DOHH2 (cell line): Measurements from ENCODE around the gene CCBE1.
"Not testable (repeated sequence)": the region's sequence is repeated elsewhere in the genome, so short reads cannot be mapped to it uniquely, and the experiment has no call there.

Experiments
- H3F3A ChIP-seq: fragments of 200-600 bp; sonication (generic), shearing (Covaris generic); 2 replicates; pipeline ENCODE4 v1.6.0; 2016; ENCODE audit warnings: antibody characterized with exemption, mild to moderate bottlenecking; ENCODE audit not compliant: control insufficient read depth, insufficient read depth
- H3K27ac ChIP-seq: fragments of 200-600 bp; sonication (generic); 2 replicates; pipeline ENCODE4 v1.5.1; 2014; ENCODE audit warnings: low read depth, mild to moderate bottlenecking, low read length, moderate library complexity
- H3K27me3 ChIP-seq: fragments of 200-600 bp; sonication (generic); 2 replicates; pipeline ENCODE4 v1.6.1; 2014; ENCODE audit warnings: mild to moderate bottlenecking, low read length, mixed read lengths; ENCODE audit not compliant: control insufficient read depth
- H3K36me3 ChIP-seq: fragments of 200-600 bp; sonication (generic); 2 replicates; pipeline ENCODE4 v1.6.1; 2014; ENCODE audit warnings: mild to moderate bottlenecking, low read length, moderate library complexity, mixed read lengths; ENCODE audit not compliant: control insufficient read depth
- H3K4me1 ChIP-seq: fragments of 200-600 bp; sonication (generic); 2 replicates; pipeline ENCODE4 v1.6.1; 2014; ENCODE audit warnings: mild to moderate bottlenecking, low read length, mixed read lengths; ENCODE audit not compliant: control insufficient read depth
- H3K4me2 ChIP-seq: fragments of 200-600 bp; sonication (generic); 2 replicates; pipeline ENCODE4 v1.6.0; 2014; ENCODE audit warnings: mild to moderate bottlenecking, low read length, moderate library complexity
- H3K4me3 ChIP-seq: fragments of 200-600 bp; sonication (generic); 2 replicates; pipeline ENCODE4 v1.5.1; 2014; ENCODE audit warnings: mild to moderate bottlenecking, low read length, mixed read lengths
- H3K79me2 ChIP-seq: fragments of 200-600 bp; sonication (generic); 2 replicates; pipeline ENCODE4 v1.6.1; 2014; ENCODE audit warnings: mild to moderate bottlenecking, low read length, mixed read lengths; ENCODE audit not compliant: control insufficient read depth
- H3K9me2 ChIP-seq: fragments of 200-600 bp; sonication (generic); replicated peaks from 2 replicates; pipeline ENCODE4 v1.6.1; 2014; ENCODE audit warnings: mild to moderate bottlenecking, low read length, mixed read lengths; ENCODE audit not compliant: control insufficient read depth
- H3K9me3 ChIP-seq: fragments of 200-600 bp; sonication (generic); 2 replicates; pipeline ENCODE4 v1.6.1; 2014; ENCODE audit warnings: antibody characterized with exemption, low read length, mixed read lengths; ENCODE audit not compliant: control insufficient read depth, insufficient read depth
- H4K20me1 ChIP-seq: fragments of 200-600 bp; sonication (generic); 2 replicates; pipeline ENCODE4 v1.6.0; 2014; ENCODE audit warnings: low read depth, mild to moderate bottlenecking, antibody characterized with exemption, low read length, moderate library complexity; ENCODE audit not compliant: control insufficient read depth, insufficient read depth
- CTCF ChIP-seq: fragments of 200-600 bp; sonication (generic); IDR thresholded peaks from one replicate; pipeline ENCODE4 v1.5.1; 2014; ENCODE audit warnings: antibody characterized with exemption, mild to moderate bottlenecking, low read depth, low read length; ENCODE audit not compliant: poor library complexity, severe bottlenecking
- EZH2phosphoT487 ChIP-seq: fragments of 200-600 bp; sonication (generic); IDR thresholded peaks from 2 replicates; pipeline ENCODE4 v1.6.1; 2017; ENCODE audit warnings: borderline replicate concordance, mild to moderate bottlenecking, antibody characterized with exemption, low read length, moderate library complexity, mixed read lengths

The CCBE1 gene

GRCh38 chr18:59518705-59519104, 178.5 kb downstream of the CCBE1 start:
- TF ChIP-seq EZH2phosphoT487: no peak
- TF ChIP-seq CTCF: no peak
- H3K27me3 ChIP-seq: no peaks in the 10 kb centered on the region
- no peaks in the 10 kb centered on the region for H3K4me1 ChIP-seq
- no peaks in the 10 kb centered on the region for H3K79me2 ChIP-seq
- no peaks in the 10 kb centered on the region for H4K20me1 ChIP-seq
- H3K27ac ChIP-seq: no peak overlapping the region
- H3K4me2 ChIP-seq: no peak overlapping the region
- no peaks in the 10 kb centered on the region for H3K9me3 ChIP-seq
- no peaks in the 10 kb centered on the region for H3K9me2 ChIP-seq
- H3F3A ChIP-seq: no peaks in the 10 kb centered on the region
- no peak overlapping the region for H3K4me3 ChIP-seq
- H3K36me3 ChIP-seq: no peaks in the 10 kb centered on the region

GRCh38 chr18:59517446-59518165, 179.6 kb downstream of the CCBE1 start:
- H3K4me2 ChIP-seq: no peak overlapping the region
- no peaks in the 10 kb centered on the region for H4K20me1 ChIP-seq

GRCh38 chr18:59516356-59517155, 180.7 kb downstream of the CCBE1 start:
- no peaks in the 10 kb centered on the region for H3K9me2 ChIP-seq
- no peaks in the 10 kb centered on the region for H3K36me3 ChIP-seq
- no peaks in the 10 kb centered on the region for H3K9me3 ChIP-seq
- no peaks in the 10 kb centered on the region for H3K27me3 ChIP-seq
- TF ChIP-seq EZH2phosphoT487 (no peak), CTCF (no peak)
- no peaks in the 10 kb centered on the region for H4K20me1 ChIP-seq
- H3K79me2 ChIP-seq: no peaks in the 10 kb centered on the region
- H3K4me3 ChIP-seq: no peak overlapping the region
- H3K27ac ChIP-seq: no peak overlapping the region
- no peaks in the 10 kb centered on the region for H3K4me1 ChIP-seq
- no peaks in the 10 kb centered on the region for H3F3A ChIP-seq
- no peak overlapping the region for H3K4me2 ChIP-seq

More at GRCh38 chr18:59517446-59518165, 179.6 kb downstream of the CCBE1 start:
- Histone ChIP-seq H3K9me3 (no peaks in the 10 kb centered on the region), H3K9me2 (no peaks in the 10 kb centered on the region), H3K79me2 (no peaks in the 10 kb centered on the region), H3K27ac (no peak overlapping the region), H3K27me3 (no peaks in the 10 kb centered on the region), H3K36me3 (no peaks in the 10 kb centered on the region), H3K4me1 (no peaks in the 10 kb centered on the region), H3K4me3 (no peak overlapping the region), H3F3A (no peaks in the 10 kb centered on the region)
- TF ChIP-seq CTCF: no peak
- TF ChIP-seq EZH2phosphoT487: no peak

GRCh38 chr18:59515956-59516355, 181.3 kb downstream of the CCBE1 start:
- not testable (repeated sequence) for H3K79me2 ChIP-seq, H3K4me3 ChIP-seq, H3K4me1 ChIP-seq, H3K9me3 ChIP-seq, H3K4me2 ChIP-seq, H3K36me3 ChIP-seq, H3K9me2 ChIP-seq, H3K27me3 ChIP-seq, H3K27ac ChIP-seq, H4K20me1 ChIP-seq, H3F3A ChIP-seq
